Left hindlimb (tissue), 1 donor: ENCODE data around the gene BLOC1S3.

Experiments
- DNase-seq: peaks from one replicate; pipeline ENCODE4 v3.0.0-alpha.2; 2018

Gene BLOC1S3

DNA sequence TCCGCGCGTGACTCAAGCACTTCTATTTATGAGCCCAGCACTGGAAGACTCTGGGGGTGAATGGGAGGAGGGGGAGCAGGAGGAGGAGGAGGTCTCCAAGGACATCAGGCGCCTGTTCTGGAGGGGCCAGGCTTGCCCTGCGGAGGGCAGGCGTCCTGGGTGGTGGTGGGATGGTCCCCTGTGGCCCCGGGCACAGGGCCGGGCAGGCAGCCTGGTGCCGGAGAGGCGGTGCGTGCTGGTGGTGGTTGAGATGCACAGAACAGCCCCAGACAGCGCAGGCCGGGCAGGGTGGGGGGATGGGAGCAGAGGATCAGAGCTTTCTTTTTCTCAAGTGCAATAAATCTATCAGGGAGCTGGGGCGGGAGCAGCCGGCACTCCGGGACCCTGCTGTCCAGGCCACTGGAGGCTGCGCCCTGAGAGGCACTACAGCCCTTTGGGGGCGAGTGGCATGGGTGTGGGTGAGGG lies 31.8 kb upstream of the BLOC1S3 start:
- DNase-seq, result no peak

DNA sequence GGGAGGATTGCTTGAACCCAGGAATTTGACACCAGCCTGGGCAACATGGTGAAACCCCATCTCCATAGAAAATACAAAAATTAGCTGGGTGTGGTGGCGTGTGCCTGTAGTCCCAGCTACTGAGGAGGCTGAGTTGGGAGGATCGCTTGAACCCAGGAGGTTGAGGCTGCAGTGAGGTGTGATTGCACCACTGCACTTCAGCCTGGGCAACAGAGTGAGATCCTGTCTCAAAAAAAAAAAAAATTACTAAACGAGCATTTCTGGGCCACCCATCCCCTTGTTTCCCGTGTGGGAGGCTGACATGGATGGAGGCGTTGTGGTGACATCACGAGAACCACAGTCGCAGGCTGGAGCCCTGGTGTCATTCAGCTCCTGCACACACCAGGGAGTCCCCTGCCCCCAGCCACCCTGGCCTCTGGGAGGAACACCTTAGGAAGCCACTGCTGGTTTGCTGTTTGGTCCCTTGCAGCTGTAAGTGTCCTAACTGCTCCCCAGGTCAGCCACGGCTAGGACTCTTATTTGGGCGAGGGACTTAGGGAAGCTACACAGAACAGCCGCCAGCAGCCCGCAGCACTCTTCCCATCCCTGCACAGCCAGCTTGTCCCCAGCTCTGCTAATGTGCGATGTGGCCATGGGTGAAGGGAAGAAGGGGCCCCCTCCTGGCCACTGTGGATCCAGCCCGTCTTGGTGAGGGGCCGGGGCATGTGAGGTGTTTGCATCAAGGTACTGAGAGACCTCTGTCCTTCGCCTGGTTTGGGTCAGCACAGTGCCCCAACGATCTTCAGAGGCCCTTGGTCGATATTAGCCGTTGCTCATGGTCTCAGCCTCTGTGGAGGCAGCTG lies 30.5 kb upstream of the BLOC1S3 start:
- no peak for DNase-seq

DNA sequence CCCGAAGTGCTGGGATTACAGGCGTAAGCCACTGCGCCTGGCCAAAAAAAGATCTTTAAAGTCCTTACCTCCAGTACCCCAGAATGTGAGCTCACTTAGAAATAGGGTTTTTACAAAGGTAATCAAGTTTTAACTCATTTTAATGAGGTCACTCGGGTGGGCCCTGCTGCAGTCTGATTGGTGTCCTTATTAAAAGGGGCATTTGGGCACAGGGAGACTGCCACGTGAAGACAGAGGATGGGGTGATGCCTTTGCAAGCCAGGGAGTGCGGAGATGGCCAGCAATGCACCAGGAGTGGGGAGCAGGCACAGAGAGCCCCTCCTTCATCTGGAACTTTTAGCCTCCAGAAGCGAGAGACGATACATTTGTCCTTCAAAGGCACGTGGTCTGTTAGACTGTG lies 29.5 kb upstream of the BLOC1S3 start:
- no peak for DNase-seq

DNA sequence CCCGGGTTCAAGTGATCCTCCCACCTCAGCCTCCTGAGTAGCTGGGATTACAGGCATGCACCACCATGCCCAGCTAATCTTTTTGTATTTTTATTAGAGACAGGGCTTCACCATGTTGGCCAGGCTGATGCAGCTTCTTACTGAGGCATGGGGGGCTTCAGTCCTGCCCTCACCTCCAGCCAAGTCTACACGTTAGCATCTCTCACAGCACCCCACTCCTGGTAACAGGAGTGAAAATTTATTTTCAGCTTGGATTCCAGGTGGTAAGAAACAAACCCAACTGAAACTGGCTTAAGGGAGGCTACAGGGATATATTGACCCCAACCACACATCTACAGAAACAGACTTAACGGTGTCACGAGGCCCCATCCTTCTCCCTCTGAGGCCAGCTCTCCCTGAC lies 28.4 kb upstream of the BLOC1S3 start:
- DNase-seq, result no peak

DNA sequence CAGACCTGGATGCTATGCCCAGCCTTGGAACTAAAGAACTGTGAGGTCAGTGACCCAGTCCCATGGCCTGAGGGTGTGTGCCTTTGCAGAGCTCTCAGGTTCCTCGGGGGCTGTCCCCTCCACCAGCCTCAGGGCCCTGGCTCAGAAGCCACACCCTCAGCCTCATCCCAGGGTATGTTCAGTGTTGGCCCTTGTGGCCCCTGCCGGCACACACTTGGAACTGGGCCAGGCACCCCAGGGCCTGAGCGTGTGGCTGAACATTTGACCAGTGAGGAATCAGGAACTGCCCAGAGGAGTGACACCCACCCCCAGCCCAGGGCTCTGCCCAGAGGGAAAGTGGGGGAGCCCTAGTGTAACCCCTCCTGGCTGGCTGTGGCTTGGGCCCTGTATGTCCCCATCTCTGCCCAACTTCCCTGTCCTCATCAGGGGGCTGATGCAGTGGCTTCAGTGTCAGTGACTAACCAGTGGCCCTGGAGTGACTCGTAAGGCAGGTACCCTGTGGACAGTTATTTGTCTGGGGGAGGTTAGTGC lies 27.8 kb upstream of the BLOC1S3 start:
- DNase-seq, result no peak

DNA sequence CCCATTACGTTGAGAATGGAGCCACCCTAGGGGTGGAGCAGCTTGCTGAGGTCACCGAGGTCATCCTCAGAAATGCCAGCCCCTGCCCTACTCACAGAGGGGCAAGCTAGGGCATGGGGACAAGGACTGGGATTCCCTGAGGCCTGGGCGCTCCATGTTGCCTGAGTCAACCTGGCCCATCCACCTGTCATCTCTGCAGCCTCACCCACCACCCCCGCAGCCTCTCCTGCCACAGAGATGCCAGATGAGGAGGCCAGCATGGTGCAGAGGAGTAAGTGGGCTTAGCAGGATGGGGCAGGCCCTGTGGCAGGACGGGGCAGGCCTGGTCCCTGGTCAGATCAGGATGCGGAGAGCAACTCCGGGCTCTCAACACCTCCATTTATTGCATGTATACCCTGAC lies 27.3 kb upstream of the BLOC1S3 start:
- no peak for DNase-seq

DNA sequence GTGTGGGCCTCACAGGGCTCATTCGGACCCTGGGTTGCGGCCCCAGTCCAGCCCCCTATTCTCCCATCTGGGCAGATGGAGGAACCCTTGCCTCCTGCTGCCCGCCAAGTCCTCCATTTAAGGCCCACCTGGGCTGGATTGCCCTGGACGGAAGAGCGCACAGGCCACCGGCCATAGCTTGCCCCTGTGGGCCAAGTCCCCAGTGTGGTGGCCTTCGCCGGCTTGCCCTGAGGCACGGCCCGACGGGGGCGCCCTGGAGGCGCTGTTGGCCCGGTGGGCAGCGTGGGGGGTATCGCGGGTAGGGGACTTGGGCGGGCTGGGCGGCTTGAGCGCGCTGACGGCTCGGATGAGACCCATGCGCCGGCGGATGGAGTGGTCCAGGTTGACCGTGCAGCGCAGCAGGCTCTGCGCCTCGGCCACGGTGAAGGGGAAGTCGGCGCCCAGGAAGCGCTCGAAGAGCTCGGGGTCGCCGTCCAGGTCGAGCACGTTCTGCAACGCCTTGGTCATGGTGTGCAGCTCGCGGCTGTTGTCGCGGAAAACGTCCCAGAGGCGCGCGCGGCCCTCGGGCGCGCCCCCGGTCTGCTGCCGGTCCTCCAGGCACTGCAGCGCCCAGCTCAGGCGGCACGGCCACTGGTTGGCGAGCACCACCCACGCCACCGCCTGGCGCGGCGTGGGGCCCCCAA lies 26.6 kb upstream of the BLOC1S3 start:
- no peak for DNase-seq

DNA sequence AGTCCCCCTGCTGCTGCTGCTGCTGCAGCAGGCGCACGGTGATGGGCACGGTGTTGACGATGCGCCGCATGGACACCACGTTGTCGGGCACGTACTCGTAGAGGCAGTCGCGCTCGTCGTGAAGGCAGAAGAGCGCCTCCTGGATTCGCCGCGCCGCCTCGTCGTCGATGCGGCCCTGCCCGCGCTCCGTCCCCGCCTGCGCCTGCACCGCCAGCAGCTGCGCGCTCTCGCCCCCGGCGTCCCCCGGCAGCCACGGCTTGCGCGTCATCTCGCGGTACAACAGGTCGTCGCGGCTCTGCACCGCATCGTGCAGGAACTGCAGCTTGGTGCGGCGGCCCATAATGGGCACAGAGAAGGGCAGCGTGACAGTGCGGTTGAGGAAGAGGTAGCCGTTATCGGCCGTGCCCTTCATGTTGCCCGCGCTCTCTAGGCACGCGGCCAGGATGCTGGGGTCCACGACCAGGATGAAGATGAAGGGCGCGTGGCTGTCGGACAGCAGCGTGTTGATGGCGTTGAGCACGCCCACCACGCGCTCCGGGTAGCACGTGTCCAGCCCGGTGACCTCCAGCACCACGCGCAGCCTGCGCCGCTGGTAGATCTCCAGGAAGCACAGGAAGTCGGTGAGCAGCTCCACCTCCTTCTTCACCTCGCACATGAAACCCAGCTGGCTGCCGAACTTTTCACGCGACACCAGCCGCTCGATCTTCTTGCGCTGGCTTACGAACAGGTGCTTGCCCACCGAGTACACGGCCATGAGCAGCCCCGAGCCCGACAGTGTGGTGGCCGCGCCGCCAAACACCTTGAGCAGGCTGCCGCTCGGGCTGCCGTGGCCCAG lies 25.9 kb upstream of the BLOC1S3 start:
- DNase-seq, result no peak

DNA sequence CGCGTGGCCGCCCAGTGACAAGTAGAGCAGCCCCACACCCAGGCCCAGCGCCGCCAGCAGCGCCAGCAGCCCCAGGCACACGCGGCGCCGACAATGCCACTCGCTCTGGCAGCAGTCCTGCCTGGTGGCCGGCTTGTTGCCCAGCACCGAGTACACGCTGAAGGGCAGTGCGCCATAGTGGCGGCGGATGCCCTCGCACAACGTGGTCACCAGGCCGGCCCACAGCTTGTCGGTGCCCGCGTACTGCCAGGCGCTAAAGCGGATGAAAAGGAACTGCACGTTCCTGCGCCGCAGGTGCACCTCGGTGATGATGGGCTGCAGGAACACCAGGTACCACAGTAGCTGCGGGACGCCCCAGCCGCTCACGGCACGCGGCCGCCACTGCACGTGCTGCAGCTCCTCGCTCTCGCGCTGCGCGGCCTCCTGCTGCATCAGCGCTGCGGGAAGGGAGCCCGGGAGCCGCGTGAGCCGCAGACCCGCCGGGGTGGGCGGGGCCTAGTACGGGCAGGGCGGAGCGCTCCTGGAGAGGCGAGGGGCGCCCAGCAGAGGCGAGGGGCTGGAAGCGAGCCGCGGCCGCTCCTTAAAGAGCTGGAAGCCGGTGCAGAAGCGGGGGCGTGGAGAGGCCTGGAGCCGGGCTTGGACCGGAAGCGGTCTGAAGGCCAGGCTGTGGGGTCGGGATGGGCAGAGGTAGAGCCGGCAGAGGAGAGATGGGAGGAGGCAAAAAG lies 25.1 kb upstream of the BLOC1S3 start:
- DNase-seq, result no peak

DNA sequence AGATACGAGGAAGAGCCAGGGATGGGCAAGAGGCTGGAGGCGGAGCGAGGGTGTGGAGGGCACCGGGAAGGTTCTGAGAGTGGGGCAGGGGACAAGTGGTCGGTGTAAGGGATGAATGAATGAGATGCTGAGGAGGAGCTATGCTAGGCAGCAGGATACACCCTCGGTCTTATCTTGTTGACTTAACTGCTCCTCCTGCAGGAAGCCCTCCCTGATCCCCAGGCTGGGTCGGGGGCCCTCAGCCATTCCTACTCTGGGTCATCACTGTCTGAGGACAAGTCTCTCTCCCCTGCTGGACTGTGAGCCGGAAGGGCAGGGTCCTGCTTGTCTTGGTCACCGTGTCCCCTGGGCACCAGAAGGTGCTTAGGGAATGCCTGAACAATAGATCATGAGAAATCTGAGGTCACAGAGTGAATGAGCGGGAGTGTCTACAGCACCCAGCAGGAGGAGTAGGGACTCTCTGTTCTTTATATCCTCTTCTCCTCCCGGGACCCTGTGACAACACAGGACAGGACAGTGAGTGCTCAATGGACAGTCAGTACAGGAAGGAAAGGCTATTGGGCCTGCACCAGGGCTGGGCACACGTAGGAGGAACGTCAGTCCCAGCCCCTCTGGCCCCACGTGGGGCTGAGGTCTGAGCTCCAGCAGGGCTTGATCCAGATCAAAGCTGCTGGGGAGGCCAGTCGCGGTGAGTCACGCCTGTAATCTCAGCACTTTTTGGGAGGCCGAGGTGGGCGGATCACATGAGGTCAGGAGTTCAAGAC lies 24.3 kb upstream of the BLOC1S3 start:
- no peak for DNase-seq

DNA sequence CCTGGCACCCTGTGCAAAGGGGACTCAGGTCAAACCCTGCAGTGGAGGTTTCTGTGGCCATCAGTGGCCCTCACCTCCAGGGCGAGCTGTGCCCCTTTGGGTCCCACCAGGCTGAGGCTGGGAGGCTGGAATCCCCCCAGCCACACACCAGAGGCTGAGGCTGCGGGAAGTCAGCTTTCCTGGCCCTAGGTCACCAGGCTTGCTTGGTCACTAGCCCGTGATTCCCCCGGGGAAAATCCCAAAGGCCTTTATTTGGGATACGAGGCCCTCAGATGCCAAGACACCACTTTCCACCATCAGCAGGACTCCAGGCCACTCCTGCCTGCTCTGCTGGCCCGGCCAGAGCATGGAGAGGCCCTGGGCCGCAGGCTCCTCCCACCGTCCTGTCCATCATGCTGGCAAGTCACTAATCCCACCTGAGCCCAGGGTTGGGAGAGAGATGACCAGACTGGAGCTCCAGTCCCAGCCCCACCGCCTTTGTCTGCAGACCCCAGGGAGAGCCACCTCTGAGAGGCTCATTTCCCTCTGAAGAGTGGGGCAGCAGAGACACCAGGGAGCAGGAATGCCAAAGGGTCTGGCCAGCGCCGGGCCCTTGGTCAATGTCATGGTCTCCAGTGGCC lies 22.5 kb upstream of the BLOC1S3 start:
- no peak for DNase-seq

DNA sequence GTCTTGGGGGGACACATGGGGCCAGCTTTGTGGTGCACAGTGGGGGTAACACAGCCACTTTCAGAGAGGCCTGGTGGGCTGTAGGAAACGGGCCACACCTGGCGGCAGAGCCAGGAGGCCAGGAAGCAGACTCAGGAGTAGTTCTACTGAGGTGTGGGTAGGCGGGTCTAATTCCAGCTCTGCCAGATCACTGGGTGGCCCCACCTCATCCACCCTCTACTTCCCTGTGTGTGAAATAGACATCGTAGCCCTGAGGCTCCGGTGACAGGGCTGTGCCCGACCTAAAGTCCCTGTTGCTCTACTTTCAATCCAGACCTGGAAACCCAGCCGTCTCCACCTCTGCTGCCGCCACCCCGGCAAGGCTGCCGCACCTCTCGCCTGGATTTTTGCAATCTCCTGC lies 21.8 kb upstream of the BLOC1S3 start:
- DNase-seq, result no peak

DNA sequence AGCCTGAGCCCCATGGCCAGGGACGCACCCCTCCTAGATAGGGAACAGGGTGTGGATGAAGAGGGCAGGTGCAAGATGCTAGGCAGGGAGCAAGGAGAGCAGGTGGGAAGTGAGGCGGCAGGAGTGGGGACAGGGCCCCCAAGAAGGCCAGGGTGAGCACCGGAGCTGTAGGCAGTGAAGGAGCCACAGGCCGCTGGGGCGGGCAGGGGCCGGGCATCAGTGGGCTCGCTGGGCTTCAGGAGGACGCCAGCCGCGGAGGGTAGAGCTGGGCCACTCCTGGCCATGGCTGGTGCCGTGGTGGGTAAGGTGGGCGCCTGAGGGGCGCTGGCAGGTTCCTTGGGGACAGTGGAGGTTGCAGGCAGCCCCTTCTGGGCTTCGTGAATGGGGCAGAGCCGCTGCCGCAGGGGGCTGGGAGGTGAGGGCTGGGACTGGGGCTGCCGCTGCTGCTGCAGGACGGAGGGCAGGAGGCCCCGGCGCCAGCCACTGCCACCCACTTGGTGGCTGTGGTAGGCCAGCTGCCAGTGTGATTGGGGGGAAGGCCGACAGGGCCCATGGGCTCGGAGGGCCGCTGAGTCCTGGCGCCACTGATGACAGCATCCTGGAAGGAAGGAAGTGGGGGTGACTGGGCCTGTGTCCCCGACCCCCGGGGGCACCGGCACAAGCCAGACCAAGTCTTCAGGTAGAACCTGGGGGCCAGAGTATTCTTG lies 19.9 kb upstream of the BLOC1S3 start:
- no peak for DNase-seq

DNA sequence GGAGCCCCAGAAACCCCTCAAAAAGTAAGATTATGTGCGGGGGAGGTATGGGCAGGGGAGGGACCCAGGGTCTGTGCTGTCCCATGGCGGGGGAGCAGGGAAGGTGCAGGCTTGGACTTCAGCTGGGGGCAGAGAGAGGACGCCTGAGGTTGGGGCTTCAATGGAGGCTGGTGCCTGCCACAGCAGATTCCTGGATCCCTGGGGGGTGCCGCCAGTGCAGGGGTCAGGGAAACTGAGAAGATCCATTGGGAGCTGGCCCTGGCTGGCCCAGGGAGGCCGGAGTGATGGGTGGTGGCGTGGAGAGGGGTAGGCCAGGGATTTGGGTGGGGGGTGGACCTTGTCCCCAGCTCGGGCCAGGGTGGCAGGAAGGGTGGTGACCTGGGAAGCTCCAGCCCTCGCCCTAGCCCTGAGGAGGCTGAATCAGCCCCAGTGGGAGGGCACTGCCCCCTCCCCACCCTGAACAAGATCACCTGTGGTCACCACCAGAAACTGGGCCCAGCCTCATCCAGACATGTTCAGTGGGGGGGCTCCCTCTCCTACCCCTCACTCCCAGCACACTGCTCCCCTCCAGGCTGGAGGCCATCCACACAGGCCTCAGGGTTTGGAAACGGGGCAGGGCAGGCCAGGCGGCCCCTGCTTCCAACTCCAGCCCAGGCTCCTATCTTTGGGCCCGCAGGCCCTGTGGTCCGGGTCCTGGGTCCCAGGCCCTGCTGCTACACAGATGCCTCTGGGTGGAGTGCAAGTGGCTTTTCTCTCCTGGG lies 19.2 kb upstream of the BLOC1S3 start:
- DNase-seq, result no peak

DNA sequence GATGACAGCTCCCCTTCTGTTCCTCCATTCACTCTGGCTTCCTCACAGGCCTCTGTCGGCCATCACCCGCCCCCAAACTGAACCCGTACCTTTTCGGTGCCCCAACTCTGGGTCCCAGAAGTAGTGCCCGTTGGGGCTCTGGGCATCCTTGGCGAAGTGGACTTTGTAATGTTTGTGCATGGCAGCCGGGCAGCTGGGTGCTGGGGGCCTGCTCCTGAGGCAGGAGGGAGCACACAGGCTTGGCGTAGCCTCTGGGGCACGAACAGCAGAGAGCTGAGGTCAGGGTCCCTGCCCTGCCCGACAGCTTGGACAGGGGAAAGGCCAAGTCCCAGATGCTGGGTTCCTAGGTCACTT lies 18.6 kb upstream of the BLOC1S3 start:
- DNase-seq, result no peak

DNA sequence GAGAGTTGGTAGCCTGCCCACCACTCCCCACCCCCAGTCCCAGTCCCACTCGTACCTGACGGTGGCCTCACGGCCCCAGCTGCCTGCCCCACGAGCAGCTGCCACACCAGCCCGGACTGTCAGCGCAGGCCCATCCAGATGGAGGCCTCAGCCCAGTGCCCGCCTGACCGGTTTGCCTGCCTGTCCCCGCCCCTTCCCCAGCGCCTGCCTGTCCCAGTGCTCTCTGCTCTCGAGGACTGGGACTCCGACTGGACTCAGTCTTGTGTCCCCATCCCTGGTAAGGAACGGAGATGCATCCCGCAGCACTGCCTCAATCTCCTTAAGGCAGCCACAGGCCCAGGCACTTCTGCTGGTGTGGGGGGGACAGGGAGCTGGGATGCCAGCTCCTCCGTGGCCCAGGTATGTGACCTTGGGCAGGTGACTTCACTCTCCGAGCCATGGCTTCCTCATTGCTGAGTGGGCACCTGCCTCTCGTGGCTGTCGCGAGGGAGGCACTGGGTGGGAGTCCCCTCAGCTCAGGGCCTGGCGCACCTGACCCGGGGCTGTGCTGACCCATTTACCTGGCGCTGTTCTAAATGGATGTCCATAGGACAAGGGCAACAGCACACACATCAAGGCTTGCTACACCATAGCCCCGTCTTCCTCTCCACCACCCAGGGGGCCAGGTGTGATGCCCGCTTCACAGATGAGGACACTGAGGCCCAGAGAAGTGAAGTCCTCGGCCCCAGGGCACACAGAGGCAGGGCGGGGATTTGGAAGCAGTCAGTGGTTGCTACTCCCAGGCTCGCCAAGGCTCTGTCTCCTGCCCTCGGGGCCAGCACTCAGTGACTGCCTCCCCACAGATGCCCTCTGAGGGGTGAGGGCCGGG lies 17.5 kb upstream of the BLOC1S3 start, which contains the start of gene NKPD1:
TSS of gene NKPD1 (minus strand) at position 113 of the 868 bp plus-strand sequence. CDS start 832 bp downstream, outside the sequence.
- DNase-seq, result no peak

DNA sequence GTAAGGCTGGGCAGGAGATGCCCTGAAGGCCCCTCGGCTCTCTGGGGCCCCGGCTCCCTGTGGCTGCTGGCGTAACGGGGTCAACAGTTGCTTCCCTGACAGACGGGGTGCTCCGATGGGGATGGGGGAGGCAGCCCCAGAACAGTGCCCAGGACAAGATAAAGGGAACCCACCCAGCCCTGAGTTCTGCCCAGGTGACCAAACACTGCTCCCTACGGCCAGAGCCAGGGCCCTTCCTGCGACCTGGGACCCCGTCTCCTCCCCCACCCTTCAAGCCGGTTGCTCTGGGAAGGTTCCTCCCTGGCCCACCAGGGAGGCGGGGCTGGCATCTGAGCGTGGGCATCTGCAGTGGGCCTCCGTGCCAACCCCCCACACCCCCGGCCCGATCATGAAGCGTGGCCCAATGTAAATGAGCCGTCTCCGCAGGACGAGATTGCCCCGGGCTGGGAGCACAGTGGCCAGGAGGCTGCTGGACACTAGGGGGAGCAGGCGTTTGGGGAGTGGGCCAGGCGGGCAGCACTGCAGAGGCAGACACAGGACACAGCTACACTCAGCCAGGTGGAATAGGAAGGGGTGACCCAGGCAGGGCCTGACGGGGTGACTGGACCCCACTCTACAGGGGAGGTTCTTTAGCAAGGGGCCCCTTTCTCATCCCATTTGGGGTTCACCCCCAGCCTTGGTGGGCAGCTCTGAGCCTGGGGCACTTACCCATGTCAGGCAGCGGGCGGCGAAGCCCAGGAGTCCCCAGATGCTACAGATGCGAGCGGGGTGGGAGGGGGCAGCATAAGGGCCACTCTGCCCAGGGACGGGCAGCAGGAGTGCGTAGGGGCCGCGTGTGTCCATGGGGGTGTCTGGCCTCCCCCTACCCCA lies 16.6 kb upstream of the BLOC1S3 start:
- DNase-seq, result no peak
